ENCODE measurements around the gene RD3L.

Gene RD3L

DNA sequence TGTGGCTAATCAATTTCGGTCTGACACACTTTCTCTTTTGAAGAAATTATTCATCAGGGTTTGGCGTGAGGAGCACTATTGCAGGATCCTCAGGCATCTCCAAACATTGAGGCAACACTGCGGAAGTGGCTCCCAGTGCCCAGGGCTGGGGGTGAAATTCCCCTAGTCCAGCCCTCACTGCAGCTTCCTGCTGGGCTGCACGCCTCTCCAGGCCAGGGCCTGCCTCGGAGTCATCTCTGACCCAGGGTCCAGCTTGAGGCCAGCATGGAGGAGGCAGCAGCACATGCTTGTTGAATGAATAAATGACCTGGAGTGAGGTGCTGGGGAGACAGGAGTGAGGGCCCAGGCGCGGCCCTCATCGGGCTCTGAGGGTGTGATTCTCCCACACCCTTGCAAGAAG lies 50.1 kb downstream of the RD3L start:
- no peak for DNase-seq

DNA sequence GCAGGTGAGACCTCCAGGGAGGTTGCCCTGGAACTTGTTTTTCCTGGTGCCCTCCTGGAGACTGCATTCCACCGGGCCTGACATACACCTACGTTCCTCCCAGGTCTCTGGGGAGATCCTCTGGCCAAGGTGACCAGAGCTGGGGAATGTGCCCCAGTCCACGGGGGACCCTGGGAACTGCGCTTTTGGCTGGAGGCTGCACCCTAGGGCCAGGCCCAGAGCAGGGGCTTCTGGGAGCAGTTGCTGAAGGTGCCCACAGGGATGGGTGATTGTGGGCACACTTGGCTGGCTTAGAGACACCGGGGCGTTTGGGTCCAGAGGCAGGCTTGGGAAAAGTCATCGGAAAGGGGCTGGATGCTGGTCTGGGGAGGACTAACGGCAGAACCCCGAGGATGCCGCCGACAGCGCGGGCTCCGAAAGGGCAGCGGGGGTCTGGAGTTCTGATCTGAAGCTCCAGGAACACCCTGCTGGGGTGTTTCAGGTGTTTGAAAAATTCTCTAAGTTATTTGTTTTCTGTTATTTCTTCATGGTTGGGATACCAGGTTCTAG lies 50.6 kb downstream of the RD3L start:
- no peak for DNase-seq

DNA sequence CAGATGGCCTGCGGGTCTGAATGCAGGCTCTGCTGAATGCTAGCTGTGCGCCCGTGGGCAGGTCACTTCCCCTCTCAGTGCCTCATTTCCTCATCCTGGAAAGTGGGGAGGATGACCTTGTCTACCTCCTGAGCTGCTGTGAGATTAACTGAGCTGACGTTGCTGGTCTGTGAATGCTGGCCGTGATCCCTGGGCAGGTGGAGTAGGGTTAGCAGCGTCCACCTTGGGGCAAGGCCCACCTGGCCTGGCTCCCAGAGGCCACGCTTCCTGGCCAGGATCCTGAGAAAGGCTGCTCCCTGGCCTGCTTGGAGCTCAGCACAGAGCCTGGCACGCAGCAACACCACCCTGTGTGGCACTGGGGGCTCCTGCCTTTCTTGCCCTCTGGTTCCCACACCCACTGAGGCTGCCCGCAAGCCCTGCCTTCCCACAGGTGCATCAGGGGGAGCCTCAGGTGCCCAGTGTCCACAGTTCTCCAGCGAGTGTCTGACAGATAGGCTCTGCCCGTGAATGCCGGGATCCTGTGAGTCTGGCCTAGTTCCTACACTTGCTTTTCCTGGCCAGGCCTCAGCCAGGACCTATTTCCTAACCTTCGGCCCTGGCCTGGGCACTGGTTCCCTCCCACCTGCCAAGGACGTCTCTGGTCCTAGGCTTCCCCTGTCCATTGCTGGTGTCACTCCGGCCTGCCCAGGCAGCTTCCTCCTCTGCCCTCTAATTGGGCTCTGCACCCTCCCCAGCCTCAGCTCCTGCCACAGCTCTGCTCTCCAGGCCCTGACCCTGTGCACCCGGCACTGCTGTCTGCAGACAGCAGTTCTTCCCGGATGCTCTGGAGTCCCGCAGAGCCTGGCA lies 51.3 kb downstream of the RD3L start:
- DNase-seq = no peak
